ENCODE data around the gene THSD7A. TPM values are rescaled to one million over a fixed set of nuclear protein-coding genes. Genes with fewer than 3 reads are reported as not detected.

The THSD7A gene
- total and polyA plus RNA-seq, 9 of the 15 experiments (the other 6 are each of a cell fraction or from before 2014, with no cell fraction given), result 0.01 to 0.02 TPM; not detected in 7

GRCh38 chr7:11616466-11616865, 215.5 kb downstream of the THSD7A start (continued):
- TF ChIP-seq KDM4B (IDR thresholded peaks at IDR 0.05; ENCODE audit: borderline replicate concordance in 2 of 2, low read depth in 1 of 2), result no peak

GRCh38 chr7:11615174-11615573, 216.8 kb downstream of the THSD7A start:
- intact Hi-C loops (cut with micrococcal nuclease), result no loop called here
- FAIRE-seq, result no peak
- POLR2A ChIA-PET, result interaction anchor here (0.7 kb wide), 1 partner anchor 22 kb away, joined by 3 read pairs; no protein-coding TSS in a partner anchor

More at GRCh38 chr7:11615174-11615573, 216.8 kb downstream of the THSD7A start:
- Histone ChIP-seq H3K9me1 (ENCODE audit: control insufficient read depth, insufficient read depth, low read length) (no peaks in the 10 kb centered on the region), H3K79me2 (ENCODE audit: control insufficient read depth, insufficient read depth, low read length) (no peaks in the 10 kb centered on the region), H3K4me1 (replicated peaks in 1 of 2; ENCODE audit: control insufficient read depth in 2 of 2, insufficient read depth in 2 of 2, low read length in 2 of 2) (no peaks in the 10 kb centered on the region), H2AFZ (ENCODE audit: low read depth, low read length) (no peak overlapping the region), H3K4me2 (ENCODE audit: insufficient read depth, low read length) (no peak overlapping the region), H4K20me1 (replicated peaks; ENCODE audit: control insufficient read depth, insufficient read depth, low read length) (no peaks in the 10 kb centered on the region), H3K27ac (ENCODE audit: extremely low read depth, low read depth, low read length) (no peak overlapping the region), H3K27me3 (ENCODE audit: control insufficient read depth in 2 of 2, insufficient read depth in 2 of 2, low read length in 2 of 2) (no peaks in the 10 kb centered on the region), H3K9ac (ENCODE audit: insufficient read depth in 1 of 2, low read depth in 2 of 2, low read length in 2 of 2) (no peak overlapping the region), H3K36me3 (ENCODE audit: control insufficient read depth, insufficient read depth, low read length) (no peaks in the 10 kb centered on the region), H3K9me3 (replicated peaks; ENCODE audit: control insufficient read depth, insufficient read depth, low read depth, low read length) (no peaks in the 10 kb centered on the region; the same call in 1 of the 2 replicates), H3K4me3 (no peak overlapping the region)
- WGBS (ENCODE audit: insufficient coverage, low coverage, missing lambda C conversion rate), result 0% methylated on average over 2 of the region's 2 CpGs
- DNase-seq (ENCODE audit: extremely low read depth in 1 of 4, low spot score in 3 of 4), result no peak
- CTCF ChIA-PET (ENCODE audit: low intra/inter-chr PET ratio), result no interaction called here
- TF ChIP-seq TCF7L2 (IDR thresholded peaks at IDR 0.05; ENCODE audit: low read depth, low read length) (no peak), TAF7 (tag; IDR thresholded peaks at IDR 0.05) (no peak), FOXP1 (CRISPR knock-in tag; IDR thresholded peaks at IDR 0.05) (no peak), PCBP1 (IDR thresholded peaks at IDR 0.05; ENCODE audit: low read depth, low read length, poor library complexity, severe bottlenecking) (no peak), FOXA3 (CRISPR knock-in tag; conservative IDR thresholded peaks at IDR 0.05 in 1 of 2, IDR thresholded peaks at IDR 0.05 in 1 of 2) (no peak), SOX6 (IDR thresholded peaks at IDR 0.05) (no peak), MAFK (IDR thresholded peaks at IDR 0.05; ENCODE audit: low read length) (no peak), CREB1 (IDR thresholded peaks at IDR 0.05) (no peak), CREB1 (CRISPR knock-in tag; IDR thresholded peaks at IDR 0.05) (no peak), ZNF740 (CRISPR knock-in tag; IDR thresholded peaks at IDR 0.05) (no peak), ZNF740 (tag; IDR thresholded peaks at IDR 0.05) (no peak), RAD21 (CRISPR knock-in tag; conservative IDR thresholded peaks at IDR 0.05 in 1 of 2, IDR thresholded peaks at IDR 0.05 in 1 of 2) (no peak), GABPB1 (CRISPR knock-in tag; IDR thresholded peaks at IDR 0.05) (no peak), NCOA6 (IDR thresholded peaks at IDR 0.05) (no peak), RFX7 (CRISPR knock-in tag; IDR thresholded peaks at IDR 0.05) (no peak), NR2F6 (CRISPR knock-in tag; IDR thresholded peaks at IDR 0.05) (no peak)
- TF ChIP-seq, protein P1, sequence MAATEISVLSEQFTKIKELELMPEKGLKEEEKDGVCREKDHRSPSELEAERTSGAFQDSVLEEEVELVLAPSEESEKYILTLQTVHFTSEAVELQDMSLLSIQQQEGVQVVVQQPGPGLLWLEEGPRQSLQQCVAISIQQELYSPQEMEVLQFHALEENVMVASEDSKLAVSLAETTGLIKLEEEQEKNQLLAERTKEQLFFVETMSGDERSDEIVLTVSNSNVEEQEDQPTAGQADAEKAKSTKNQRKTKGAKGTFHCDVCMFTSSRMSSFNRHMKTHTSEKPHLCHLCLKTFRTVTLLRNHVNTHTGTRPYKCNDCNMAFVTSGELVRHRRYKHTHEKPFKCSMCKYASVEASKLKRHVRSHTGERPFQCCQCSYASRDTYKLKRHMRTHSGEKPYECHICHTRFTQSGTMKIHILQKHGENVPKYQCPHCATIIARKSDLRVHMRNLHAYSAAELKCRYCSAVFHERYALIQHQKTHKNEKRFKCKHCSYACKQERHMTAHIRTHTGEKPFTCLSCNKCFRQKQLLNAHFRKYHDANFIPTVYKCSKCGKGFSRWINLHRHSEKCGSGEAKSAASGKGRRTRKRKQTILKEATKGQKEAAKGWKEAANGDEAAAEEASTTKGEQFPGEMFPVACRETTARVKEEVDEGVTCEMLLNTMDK (IDR thresholded peaks at IDR 0.05; ENCODE audit: borderline replicate concordance, insufficient read depth, low read depth, low read length, poor library complexity, severe bottlenecking), result no peak
- ATAC-seq, result no peak
- in situ Hi-C loops (cut with MboI), result no loop called here
- no TSS peak for BruUV-seq (replicated peaks)
